H9 (cell line): ENCODE results near the gene CHST8. TPM values are rescaled to one million over a fixed set of nuclear protein-coding genes. Genes with fewer than 3 reads are reported as not detected.

Experiments
- DNase-seq: peaks from one replicate; pipeline ENCODE4 v3.0.0-alpha.2; 2017
- H2AFZ ChIP-seq: one replicate; pipeline ENCODE4 v1.6.1; 2013; ENCODE audit warnings: mild to moderate bottlenecking, low read length, control low read depth, moderate library complexity
- H2AK5ac ChIP-seq: 2 replicates; pipeline ENCODE4 v1.6.1; 2013; ENCODE audit warnings: low read length, control low read depth, mixed read lengths; ENCODE audit not compliant: insufficient read length
- H2BK120ac ChIP-seq: one replicate; pipeline ENCODE4 v1.6.1; 2013; ENCODE audit warnings: low read depth, mild to moderate bottlenecking, low read length, control low read depth, inconsistent platforms; ENCODE audit not compliant: poor library complexity, severe bottlenecking
- H2BK12ac ChIP-seq: 2 replicates; pipeline ENCODE4 v1.6.1; 2013; ENCODE audit warnings: low read length, control low read depth, mixed read lengths, low read depth; ENCODE audit not compliant: insufficient read length
- H2BK15ac ChIP-seq: 2 replicates; pipeline ENCODE4 v1.6.1; 2013; ENCODE audit warnings: low read depth, low read length, control low read depth
- H2BK20ac ChIP-seq: one replicate; pipeline ENCODE4 v1.6.1; 2013; ENCODE audit warnings: low read depth, mild to moderate bottlenecking, low read length, control low read depth, inconsistent platforms; ENCODE audit not compliant: poor library complexity, severe bottlenecking
- H2BK5ac ChIP-seq: 2 replicates; pipeline ENCODE4 v1.6.1; 2013; ENCODE audit warnings: low read length, control low read depth, mixed read lengths; ENCODE audit not compliant: insufficient read length
- H3K14ac ChIP-seq: 2 replicates; pipeline ENCODE4 v1.6.1; 2013; ENCODE audit warnings: low read length, control low read depth; ENCODE audit not compliant: insufficient read depth
- H3K18ac ChIP-seq: 2 replicates; pipeline ENCODE4 v1.6.1; 2013; ENCODE audit warnings: low read depth, mild to moderate bottlenecking, mixed read lengths, low read length, control low read depth; ENCODE audit not compliant: insufficient read length
- H3K23ac ChIP-seq: 2 replicates; pipeline ENCODE4 v1.6.1; 2013; ENCODE audit warnings: low read length, control low read depth, mixed read lengths, low read depth; ENCODE audit not compliant: insufficient read length
- H3K23me2 ChIP-seq: 2 replicates; pipeline ENCODE4 v1.6.1; 2013; ENCODE audit warnings: low read depth, mild to moderate bottlenecking, mixed read lengths, low read length, control low read depth; ENCODE audit not compliant: insufficient read length, poor library complexity, severe bottlenecking
- H3K27ac ChIP-seq: 2 replicates; pipeline ENCODE4 v1.5.1; 2013; ENCODE audit warnings: low read length, control low read depth, mixed read lengths, low read depth; ENCODE audit not compliant: insufficient read length
- H3K27me3 ChIP-seq: 2 replicates; pipeline ENCODE4 v1.6.1; 2013; ENCODE audit warnings: low read length, control low read depth, inconsistent platforms; ENCODE audit not compliant: insufficient read depth
- H3K4ac ChIP-seq: 2 replicates; pipeline ENCODE4 v1.6.1; 2013; ENCODE audit warnings: low read depth, mild to moderate bottlenecking, control low read depth, inconsistent platforms, low read length, moderate library complexity
- H3K4me1 ChIP-seq: 2 replicates; pipeline ENCODE4 v1.6.1; 2013; ENCODE audit warnings: low read length, control low read depth, inconsistent platforms; ENCODE audit not compliant: insufficient read depth
- H3K4me2 ChIP-seq: 2 replicates; pipeline ENCODE4 v1.6.1; 2013; ENCODE audit warnings: low read length, control low read depth, mixed read lengths; ENCODE audit not compliant: insufficient read length, insufficient read depth
- H3K56ac ChIP-seq: 2 replicates; pipeline ENCODE4 v1.6.1; 2013; ENCODE audit warnings: low read depth, mild to moderate bottlenecking, mixed read lengths, low read length, control low read depth; ENCODE audit not compliant: insufficient read length
- H3K79me1 ChIP-seq: 2 replicates; pipeline ENCODE4 v1.6.1; 2013; ENCODE audit warnings: low read depth, mild to moderate bottlenecking, moderate library complexity, low read length, control low read depth, inconsistent platforms; ENCODE audit not compliant: insufficient read depth, poor library complexity, severe bottlenecking
- H3K79me2 ChIP-seq: 2 replicates; pipeline ENCODE4 v1.6.1; 2013; ENCODE audit warnings: low read length, control low read depth, inconsistent platforms; ENCODE audit not compliant: insufficient read depth
- H3K9ac ChIP-seq: 2 replicates; pipeline ENCODE4 v1.6.1; 2013; ENCODE audit warnings: low read length, control low read depth, mixed read lengths; ENCODE audit not compliant: insufficient read length; ENCODE audit errors: extremely low read depth
- H3K9me3 ChIP-seq: one replicate; pipeline ENCODE4 v1.6.1; 2013; ENCODE audit warnings: low read depth, low read length, inconsistent platforms; ENCODE audit not compliant: control insufficient read depth
- H3T11ph ChIP-seq: one replicate; pipeline ENCODE4 v1.6.1; 2013; ENCODE audit warnings: mild to moderate bottlenecking, low read length, control low read depth, inconsistent platforms
- H4K20me1 ChIP-seq: one replicate; pipeline ENCODE4 v1.6.1; 2013; ENCODE audit not compliant: control insufficient read depth, insufficient read length, insufficient read depth
- H4K5ac ChIP-seq: 2 replicates; pipeline ENCODE4 v1.6.1; 2013; ENCODE audit warnings: low read depth, mild to moderate bottlenecking, mixed read lengths, low read length, control low read depth; ENCODE audit not compliant: insufficient read length
- H4K8ac ChIP-seq: replicated peaks from 2 replicates; pipeline ENCODE4 v1.6.1; 2013; ENCODE audit warnings: low read length, control low read depth, mixed read lengths, low read depth; ENCODE audit not compliant: insufficient read length
- H4K91ac ChIP-seq: 2 replicates; pipeline ENCODE4 v1.6.1; 2013; ENCODE audit warnings: low read depth, mild to moderate bottlenecking, moderate library complexity, mixed read lengths, low read length, control low read depth; ENCODE audit not compliant: insufficient read length
- H3K27ac Mint-ChIP-seq, 3 experiments: 2 replicates in 2 of 3; 3 replicates in 1 of 3; pipeline ENCODE4 v1.8.0; 2020 to 2021; ENCODE audit warnings: mixed read lengths in 3 of 3, mild to moderate bottlenecking in 1 of 3, moderate library complexity in 1 of 3
- H3K27me3 Mint-ChIP-seq: 2 replicates; pipeline ENCODE4 v1.8.0; 2021; ENCODE audit warnings: low read depth, mild to moderate bottlenecking, moderate library complexity, mixed read lengths
- H3K36me3 Mint-ChIP-seq, 3 experiments: 2 replicates in 2 of 3; 3 replicates in 1 of 3; pipeline ENCODE4 v1.8.0; 2020 to 2021; ENCODE audit warnings: low read depth in 3 of 3, mixed read lengths in 3 of 3; ENCODE audit not compliant: insufficient read depth in 1 of 3
- H3K4me1 Mint-ChIP-seq, 2 experiments: 2 replicates each; pipeline ENCODE4 v1.8.0; 2020; ENCODE audit warnings: mixed read lengths in 2 of 2
- H3K4me3 Mint-ChIP-seq, 2 experiments: 2 replicates in 1 of 2; 3 replicates in 1 of 2; pipeline ENCODE4 v1.8.0; 2020 to 2021; ENCODE audit warnings: mild to moderate bottlenecking in 2 of 2, mixed read lengths in 2 of 2, moderate library complexity in 1 of 2
- H3K9me3 Mint-ChIP-seq, 2 experiments: 2 replicates in 1 of 2; 3 replicates in 1 of 2; pipeline ENCODE4 v1.8.0; 2020; ENCODE audit warnings: mild to moderate bottlenecking in 2 of 2, mixed read lengths in 2 of 2, moderate library complexity in 1 of 2
- WGBS: extraction: QIAGEN DNeasy Blood & Tissue Kit; methylation state at CpG from one replicate; pipeline ENCODE4 v1.1.7; 2013; ENCODE audit warnings: missing lambda C conversion rate, low lambda C conversion rate, mixed read lengths; ENCODE audit not compliant: insufficient read length; ENCODE audit errors: extremely low coverage; 5-methylcytosine and 5-hydroxymethylcytosine counted together
- total RNA-seq: library from RNA; stranded (reverse); gene quantifications from 2 replicates; pipeline ENCODE4 v1.2.1, GENCODE V29; 2021
- TF ChIP-seq, protein P1 (sequence below): fragments of 200-600 bp; sonication (generic); conservative IDR thresholded peaks from 3 replicates; pipeline ENCODE4 v1.8.0; 2021; ENCODE audit warnings: antibody characterized with exemption, mild to moderate bottlenecking

Gene CHST8
- total RNA-seq, 1 experiment from 2014 or later = 5.1 TPM

- H2AFZ ChIP-seq = no peak overlapping the region
- Mint-ChIP-seq H3K27me3 (no peaks in the 10 kb centered on the region), H3K4me3 (no peak overlapping the region), H3K27ac (no peak overlapping the region), H3K36me3 (no peaks in the 10 kb centered on the region), H3K4me1 (peaks cover 12% of the 10 kb centered on the region in 2 experiments), H3K9me3 (no peaks in the 10 kb centered on the region)
- H4K8ac ChIP-seq = no peak overlapping the region
- no peak overlapping the region for H3K4me2 ChIP-seq
- H3K14ac ChIP-seq = no peak overlapping the region
- no peak overlapping the region for H2BK12ac ChIP-seq
- no peak overlapping the region for H3K18ac ChIP-seq
- no peaks in the 10 kb centered on the region for H3K9me3 ChIP-seq
- H3T11ph ChIP-seq = no peak overlapping the region
- H3K56ac ChIP-seq = no peak overlapping the region
- no peak overlapping the region for H2BK20ac ChIP-seq
- H3K23me2 ChIP-seq = no peaks in the 10 kb centered on the region
- H3K27ac ChIP-seq = no peak overlapping the region
- H2BK5ac ChIP-seq = no peak overlapping the region
- TF ChIP-seq, protein P1, sequence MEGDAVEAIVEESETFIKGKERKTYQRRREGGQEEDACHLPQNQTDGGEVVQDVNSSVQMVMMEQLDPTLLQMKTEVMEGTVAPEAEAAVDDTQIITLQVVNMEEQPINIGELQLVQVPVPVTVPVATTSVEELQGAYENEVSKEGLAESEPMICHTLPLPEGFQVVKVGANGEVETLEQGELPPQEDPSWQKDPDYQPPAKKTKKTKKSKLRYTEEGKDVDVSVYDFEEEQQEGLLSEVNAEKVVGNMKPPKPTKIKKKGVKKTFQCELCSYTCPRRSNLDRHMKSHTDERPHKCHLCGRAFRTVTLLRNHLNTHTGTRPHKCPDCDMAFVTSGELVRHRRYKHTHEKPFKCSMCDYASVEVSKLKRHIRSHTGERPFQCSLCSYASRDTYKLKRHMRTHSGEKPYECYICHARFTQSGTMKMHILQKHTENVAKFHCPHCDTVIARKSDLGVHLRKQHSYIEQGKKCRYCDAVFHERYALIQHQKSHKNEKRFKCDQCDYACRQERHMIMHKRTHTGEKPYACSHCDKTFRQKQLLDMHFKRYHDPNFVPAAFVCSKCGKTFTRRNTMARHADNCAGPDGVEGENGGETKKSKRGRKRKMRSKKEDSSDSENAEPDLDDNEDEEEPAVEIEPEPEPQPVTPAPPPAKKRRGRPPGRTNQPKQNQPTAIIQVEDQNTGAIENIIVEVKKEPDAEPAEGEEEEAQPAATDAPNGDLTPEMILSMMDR = no peak
- H3K79me2 ChIP-seq = no peaks in the 10 kb centered on the region
- no peak overlapping the region for H3K9ac ChIP-seq
- H3K27me3 ChIP-seq = no peaks in the 10 kb centered on the region
- H2AK5ac ChIP-seq = no peak overlapping the region
- no peak overlapping the region for H3K4ac ChIP-seq
- no peak for DNase-seq
- peaks cover 8% of the 10 kb centered on the region; the same call in 1 of the 2 replicates for H3K4me1 ChIP-seq
- no peak overlapping the region for H2BK15ac ChIP-seq
- H3K23ac ChIP-seq = no peak overlapping the region
- no CpG with 5 or more reads among the region's 2 CpGs for WGBS
- no peak overlapping the region for H4K91ac ChIP-seq
- H4K5ac ChIP-seq = no peak overlapping the region
- peaks cover 3% of the 10 kb centered on the region for H3K79me1 ChIP-seq
- H2BK120ac ChIP-seq = no peak overlapping the region
- no peaks in the 10 kb centered on the region for H4K20me1 ChIP-seq
Observed at GRCh38 chr19:33653684-33654083, 31.9 kb downstream of the CHST8 start.
